ENCODE results near the gene GKN2.

GRCh38 chr2:68901561-68901960 lies 51.1 kb downstream of the GKN2 start:
- TF ChIP-seq, protein P1, sequence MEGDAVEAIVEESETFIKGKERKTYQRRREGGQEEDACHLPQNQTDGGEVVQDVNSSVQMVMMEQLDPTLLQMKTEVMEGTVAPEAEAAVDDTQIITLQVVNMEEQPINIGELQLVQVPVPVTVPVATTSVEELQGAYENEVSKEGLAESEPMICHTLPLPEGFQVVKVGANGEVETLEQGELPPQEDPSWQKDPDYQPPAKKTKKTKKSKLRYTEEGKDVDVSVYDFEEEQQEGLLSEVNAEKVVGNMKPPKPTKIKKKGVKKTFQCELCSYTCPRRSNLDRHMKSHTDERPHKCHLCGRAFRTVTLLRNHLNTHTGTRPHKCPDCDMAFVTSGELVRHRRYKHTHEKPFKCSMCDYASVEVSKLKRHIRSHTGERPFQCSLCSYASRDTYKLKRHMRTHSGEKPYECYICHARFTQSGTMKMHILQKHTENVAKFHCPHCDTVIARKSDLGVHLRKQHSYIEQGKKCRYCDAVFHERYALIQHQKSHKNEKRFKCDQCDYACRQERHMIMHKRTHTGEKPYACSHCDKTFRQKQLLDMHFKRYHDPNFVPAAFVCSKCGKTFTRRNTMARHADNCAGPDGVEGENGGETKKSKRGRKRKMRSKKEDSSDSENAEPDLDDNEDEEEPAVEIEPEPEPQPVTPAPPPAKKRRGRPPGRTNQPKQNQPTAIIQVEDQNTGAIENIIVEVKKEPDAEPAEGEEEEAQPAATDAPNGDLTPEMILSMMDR (IDR thresholded peaks at IDR 0.05), result no peak
- TF ChIP-seq POLR2AphosphoS5 (IDR thresholded peaks at IDR 0.05), result no peak
- no peak for TF ChIP-seq POLR2A (IDR thresholded peaks at IDR 0.05)
